K562 (cell line): Measurements from ENCODE around the gene CTIF. TPM values are rescaled to one million over a fixed set of nuclear protein-coding genes. Genes with fewer than 3 reads are reported as not detected.

Source experiments
- CBFA2T3 ChIP-seq: fragments of 450-650 bp; IDR thresholded peaks from 2 replicates; pipeline ENCODE4 v1.6.1; 2017
- ELF4 ChIP-seq: fragments of 450-650 bp; formaldehyde crosslinking; IDR thresholded peaks from 2 replicates; pipeline ENCODE4 v1.4.0; 2022; ENCODE audit warnings: missing genetic modification characterization
- HMBOX1 ChIP-seq: sonication (generic); IDR thresholded peaks from 2 replicates; pipeline ENCODE4 v1.6.1; 2016
- MAZ ChIP-seq, 2 experiments: fragments of 450-650 bp in 1 of 2; sonication (generic) in 1 of 2; formaldehyde crosslinking; IDR thresholded peaks in 1 of 2; conservative IDR thresholded peaks in 1 of 2; 2 replicates each; pipeline versions ENCODE4 v1.4.0 to v1.5.0; 2020; ENCODE audit warnings: mild to moderate bottlenecking in 1 of 2, missing genetic modification reagents in 1 of 2
- MEF2A ChIP-seq: IDR thresholded peaks from 2 replicates; pipeline ENCODE4 v1.6.1; 2011; ENCODE audit warnings: low read depth, mild to moderate bottlenecking, low read length, moderate library complexity; ENCODE audit not compliant: control insufficient read depth
- RBM34 ChIP-seq: fragments of 200-400 bp; formaldehyde crosslinking; IDR thresholded peaks from 2 replicates; pipeline ENCODE4 v1.6.1; 2018; ENCODE audit warnings: low read length, borderline replicate concordance; ENCODE audit not compliant: insufficient read depth
- SMAD3 ChIP-seq: fragments of 450-650 bp; formaldehyde crosslinking; conservative IDR thresholded peaks from 2 replicates; pipeline ENCODE4 v1.4.0; 2020; ENCODE audit warnings: mild to moderate bottlenecking
- SREBF1 ChIP-seq: fragments of 150-350 bp; IDR thresholded peaks from 2 replicates; pipeline ENCODE4 v1.6.1; 2014; ENCODE audit warnings: antibody characterized with exemption, low read depth, low read length, borderline replicate concordance
- TAF1 ChIP-seq: IDR thresholded peaks from 2 replicates; pipeline ENCODE4 v1.6.1; 2011; ENCODE audit warnings: mild to moderate bottlenecking, low read length, moderate library complexity; ENCODE audit not compliant: insufficient read depth, control insufficient read depth, severe bottlenecking; ENCODE audit errors: extremely low read depth
- TCFL5 ChIP-seq: fragments of 250-450 bp; sonication (Bioruptor Pico); conservative IDR thresholded peaks from 2 replicates; pipeline ENCODE4 v1.6.1; 2021; ENCODE audit warnings: mild to moderate bottlenecking, moderate library complexity, matching md5 sums
- TEAD4 ChIP-seq, 2 experiments: sonication (generic) in 1 of 2; formaldehyde crosslinking in 1 of 2; IDR thresholded peaks; 2 replicates each; pipeline versions ENCODE4 v1.6.1 to v1.8.0; 2012 to 2022; ENCODE audit warnings: borderline replicate concordance in 1 of 2, inconsistent platforms in 1 of 2, low read length in 1 of 2, mild to moderate bottlenecking in 1 of 2, missing genetic modification reagents in 1 of 2
- TRIM24 ChIP-seq, 2 experiments: fragments of 450-650 bp; IDR thresholded peaks; 2 replicates each; pipeline ENCODE4 v1.6.1; 2016
- ZNF174 ChIP-seq: fragments of 250-450 bp; sonication (Bioruptor Pico); IDR thresholded peaks from 2 replicates; pipeline ENCODE4 v1.4.0; 2020; ENCODE audit warnings: mild to moderate bottlenecking
- ZNF280A ChIP-seq: fragments of 450-650 bp; IDR thresholded peaks from 2 replicates; pipeline ENCODE4 v1.6.1; 2018; ENCODE audit warnings: mild to moderate bottlenecking, low read depth; ENCODE audit not compliant: partially characterized antibody
- ZNF609 ChIP-seq: sonication (generic); formaldehyde crosslinking; IDR thresholded peaks from 2 replicates; pipeline ENCODE4 v1.8.1; 2023; ENCODE audit warnings: missing genetic modification reagents, mild to moderate bottlenecking, borderline replicate concordance
- ZNF639 ChIP-seq, 2 experiments: fragments of 200-800 bp in 1 of 2; sonication (Bioruptor generic) in 1 of 2; sonication (generic) in 1 of 2; formaldehyde crosslinking in 1 of 2; IDR thresholded peaks in 1 of 2; conservative IDR thresholded peaks in 1 of 2; 2 replicates each; pipeline versions ENCODE4 v1.5.0 to v1.6.1; 2016 to 2020; ENCODE audit warnings: missing compliant biosample characterization in 1 of 2, missing genetic modification characterization in 1 of 2, missing genetic modification reagents in 1 of 2
- ZNF695 ChIP-seq: fragments of 450-650 bp; formaldehyde crosslinking; IDR thresholded peaks from 2 replicates; pipeline ENCODE4 v1.4.0; 2020; ENCODE audit warnings: mild to moderate bottlenecking, moderate library complexity
- polyA plus RNA-seq, 8 experiments: library from polyadenylated mRNA; depleted of rRNA in 4 of 8; stranded (reverse) in 5 of 8; unstranded in 3 of 8; fragments of >200 nt; fragmentation: Nextera tagmentation in 2 of 8; fragmentation: Illumina TruSeq in 1 of 8; extraction: Ambion mirVana in 2 of 8; extraction: Trizol in 1 of 8; gene quantifications; 2 replicates each; pipeline versions ENCODE4 v1.2.1 to v1.2.3, GENCODE V29; 2011 to 2014; ENCODE audit warnings: inconsistent platforms in 1 of 8, missing spikeins in 1 of 8
- total RNA-seq, 7 experiments: library from RNA; depleted of rRNA in 6 of 7; stranded (reverse); fragments of >200 nt in 6 of 7; fragmentation: Illumina TruSeq in 2 of 7; extraction: Trizol in 2 of 7; gene quantifications; 2 replicates each; pipeline versions ENCODE4 v1.2.1 to v1.2.3, GENCODE V29; 2011 to 2021; ENCODE audit warnings: low replicate concordance in 1 of 7

CTIF gene
- total and polyA plus RNA-seq, 9 of the 15 experiments (the other 6 are each of a cell fraction or from before 2014, with no cell fraction given) = 0.17 to 11.5 (median 2.2) TPM

- TF ChIP-seq ZNF609 (CRISPR knock-in tag) (peak; percentile 75; the same call in 1 of the 2 replicates), ZNF174 (no peak), ELF4 (CRISPR knock-in tag) (no peak), RBM34 (no peak), SMAD3 (CRISPR knock-in tag) (no peak), MAZ (CRISPR knock-in tag; conservative IDR thresholded peaks at IDR 0.05 in 1 of 2, IDR thresholded peaks at IDR 0.05 in 1 of 2) (peak in 1 of 2 experiments; percentile 24; a peak in 1 of 4 replicates), ZNF639 (CRISPR knock-in tag; conservative IDR thresholded peaks at IDR 0.05 in 1 of 2, IDR thresholded peaks at IDR 0.05 in 1 of 2) (no peak), TAF1 (no peak), TCFL5 (CRISPR knock-in tag) (no peak), SREBF1 (no peak), TEAD4 (IDR thresholded peaks at IDR 0.05; ENCODE audit: low read length) (peak; percentile 95), TEAD4 (CRISPR knock-in tag; IDR thresholded peaks at IDR 0.05; ENCODE audit: borderline replicate concordance) (no peak), ZNF695 (no peak), HMBOX1 (peak; percentile 91), MEF2A (no peak), CBFA2T3 (peak; percentile 90), TRIM24 (IDR thresholded peaks at IDR 0.05) (peak; percentile 62 to 67), ZNF280A (no peak)
Measured at GRCh38 chr18:48605408-48605845, 66.6 kb downstream of the CTIF start (continued).
